Natural killer cell treated with Interleukin-12 subunit alpha and Interleukin-12 subunit beta and Interleukin-15 and Interleukin-18, amount 100 ng/mL, for 72 hours (primary cell): ENCODE data around the gene PALS2. TPM values are rescaled to one million over a fixed set of nuclear protein-coding genes. Genes with fewer than 3 reads are reported as not detected.

Experiments used
- ATAC-seq, 2 donors: fragments of 150-1000 bp; cut with Tn5 transposase in 1 of 2; sonication (Bioruptor Pico), chemical (Tn5 transposase) in 1 of 2; 2 replicates each; pipeline ENCODE4 v1.10.0; 2021
- DNase-seq: peaks from one replicate; pipeline ENCODE4 v3.0.0; 2022; ENCODE audit warnings: low spot score
- H3K27ac Mint-ChIP-seq, 2 donors: 1 replicate in 1 of 2; 2 replicates in 1 of 2; pipeline ENCODE4 v1.8.0; 2022; ENCODE audit warnings: mixed read lengths in 2 of 2, mild to moderate bottlenecking in 1 of 2, moderate library complexity in 1 of 2
- H3K27me3 Mint-ChIP-seq, 2 donors: 1 replicate in 1 of 2; 2 replicates in 1 of 2; pipeline ENCODE4 v1.8.0; 2022; ENCODE audit warnings: mixed read lengths in 2 of 2
- H3K36me3 Mint-ChIP-seq: one replicate; pipeline ENCODE4 v1.8.0; 2022; ENCODE audit warnings: mixed read lengths
- H3K4me1 Mint-ChIP-seq, 2 donors: 1 replicate in 1 of 2; 2 replicates in 1 of 2; pipeline ENCODE4 v1.8.0; 2022; ENCODE audit warnings: low read depth in 2 of 2, mixed read lengths in 2 of 2, mild to moderate bottlenecking in 1 of 2
- H3K4me3 Mint-ChIP-seq: one replicate; pipeline ENCODE4 v1.8.0; 2022; ENCODE audit warnings: mixed read lengths
- H3K9me3 Mint-ChIP-seq: 2 replicates; pipeline ENCODE4 v1.8.0; 2022; ENCODE audit warnings: mixed read lengths
- total RNA-seq, 2 donors: library from RNA; stranded (reverse); gene quantifications; one replicate each; pipeline ENCODE4 v1.2.3, GENCODE V29; 2022

The PALS2 gene
- total RNA-seq, 2 donors from 2014 or later, result 12.7 to 13.7 TPM

GRCh38 chr7:24604630-24605029 is 31.4 kb downstream of the PALS2 start:
- Mint-ChIP-seq H3K36me3 (peaks cover 14% of the 10 kb centered on the region), H3K4me1 (peaks cover 0 to 7% of the 10 kb centered on the region in 2 donors), H3K4me3 (no peak overlapping the region), H3K27ac (no peak overlapping the region), H3K9me3 (no peaks in the 10 kb centered on the region), H3K27me3 (no peaks in the 10 kb centered on the region)
- ATAC-seq (no peak), DNase-seq (no peak)

GRCh38 chr7:24608504-24608903 is 35.3 kb downstream of the PALS2 start:
- DNase-seq (no peak), ATAC-seq (no peak)
- Mint-ChIP-seq H3K36me3 (peaks cover under 1% of the 10 kb centered on the region), H3K4me3 (no peak overlapping the region), H3K4me1 (no peaks in the 10 kb centered on the region), H3K27me3 (no peaks in the 10 kb centered on the region), H3K9me3 (no peaks in the 10 kb centered on the region), H3K27ac (no peak overlapping the region)

DNA sequence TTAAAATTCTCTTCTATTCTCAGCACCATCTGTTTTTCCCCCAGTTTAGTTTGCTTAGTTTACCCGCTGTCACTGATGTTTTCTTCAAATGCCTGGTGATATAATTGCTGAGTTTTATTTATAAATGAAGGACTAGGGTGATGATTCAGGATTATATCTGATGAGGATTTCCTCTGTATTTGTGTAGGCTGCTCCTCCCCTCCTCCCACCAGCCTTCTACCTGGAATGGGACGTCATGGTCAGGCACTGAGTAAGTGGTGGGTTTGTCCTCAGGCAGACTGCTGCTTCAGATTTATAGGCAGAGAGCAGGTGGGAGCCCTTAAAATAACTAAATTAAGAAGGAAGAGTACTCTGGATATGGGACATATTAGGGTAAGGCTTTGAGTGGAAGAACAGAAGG is 35.8 kb downstream of the PALS2 start:
- Mint-ChIP-seq H3K27ac (no peak overlapping the region), H3K27me3 (peaks cover 0 to 3% of the 10 kb centered on the region in 2 donors), H3K4me3 (no peak overlapping the region), H3K9me3 (no peaks in the 10 kb centered on the region), H3K36me3 (peaks cover 4% of the 10 kb centered on the region), H3K4me1 (no peaks in the 10 kb centered on the region)
- no peak for ATAC-seq
- DNase-seq, result no peak

- DNase-seq (no peak), ATAC-seq (no peak)
- H3K9me3 Mint-ChIP-seq, result no peaks in the 10 kb centered on the region
- H3K27me3 Mint-ChIP-seq, result peaks cover 0 to 3% of the 10 kb centered on the region in 2 donors
- H3K27ac Mint-ChIP-seq, result no peak overlapping the region
- peaks cover 4% of the 10 kb centered on the region for H3K36me3 Mint-ChIP-seq
- no peak overlapping the region for H3K4me3 Mint-ChIP-seq
- H3K4me1 Mint-ChIP-seq, result no peaks in the 10 kb centered on the region
These were observed 36.3 kb downstream of the PALS2 start for GRCh38 chr7:24609570-24609969.

DNA sequence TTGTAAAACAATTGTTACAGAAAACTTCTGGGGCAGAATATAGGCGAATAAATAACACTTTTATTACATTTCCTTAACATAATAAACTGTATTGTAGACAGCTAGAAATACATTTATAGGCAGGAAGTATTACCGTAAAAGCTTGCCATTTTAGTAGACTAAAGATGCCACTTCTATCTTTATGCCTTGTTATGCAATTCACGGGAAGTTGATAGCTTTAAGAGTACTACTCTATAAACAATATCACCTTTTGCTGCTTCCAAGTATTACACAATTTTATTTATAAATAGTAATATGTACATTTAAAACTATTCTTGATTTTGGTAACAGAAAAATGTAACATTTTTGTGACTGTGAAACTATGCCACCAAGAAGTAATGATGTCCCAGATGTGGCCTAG is 37.9 kb downstream of the PALS2 start:
- Mint-ChIP-seq H3K27ac (no peak overlapping the region), H3K4me1 (no peaks in the 10 kb centered on the region), H3K4me3 (no peak overlapping the region), H3K27me3 (peaks cover 0 to 5% of the 10 kb centered on the region in 2 donors), H3K9me3 (peaks cover 3% of the 10 kb centered on the region), H3K36me3 (peaks cover 16% of the 10 kb centered on the region)
- ATAC-seq (no peak), DNase-seq (no peak)

DNA sequence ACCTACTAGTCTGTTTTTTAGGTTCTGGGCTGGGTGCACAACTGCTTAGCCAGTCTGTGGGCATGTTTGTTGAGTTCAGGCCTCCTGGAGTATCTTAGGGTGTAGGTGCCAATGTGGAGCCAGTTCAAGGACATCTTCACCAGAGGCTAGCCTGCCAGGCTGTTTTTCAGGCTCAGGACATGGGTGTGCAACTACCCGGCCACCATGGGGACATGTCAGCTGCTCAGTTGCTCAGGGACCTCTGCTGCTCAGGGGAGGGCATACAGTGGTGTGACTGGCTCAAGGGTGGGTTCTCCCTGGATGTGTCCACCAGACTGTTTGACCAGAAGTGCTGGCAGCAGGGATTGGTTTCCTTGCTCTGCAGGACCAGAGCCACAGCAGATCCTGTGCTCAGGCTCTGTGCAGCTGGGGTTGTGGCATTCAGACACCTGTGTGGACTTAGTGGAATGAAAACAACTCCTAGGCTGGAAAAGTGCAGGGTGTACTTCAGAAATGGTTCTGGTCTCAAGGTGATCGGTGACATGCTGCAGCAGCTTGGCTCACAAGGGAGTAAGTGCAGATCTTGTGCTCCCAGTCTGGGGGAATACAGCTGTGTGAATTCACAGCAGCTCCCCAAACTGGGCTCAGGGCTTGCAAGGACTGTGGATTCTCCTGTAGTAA is 44.8 kb downstream of the PALS2 start:
- H3K27ac Mint-ChIP-seq, result no peak overlapping the region
- peaks cover 9% of the 10 kb centered on the region for H3K9me3 Mint-ChIP-seq
- peaks cover 30% of the 10 kb centered on the region for H3K36me3 Mint-ChIP-seq
- H3K4me3 Mint-ChIP-seq, result no peak overlapping the region
- H3K27me3 Mint-ChIP-seq, result peaks cover 0 to 5% of the 10 kb centered on the region in 2 donors
- DNase-seq (no peak), ATAC-seq (no peak)
- H3K4me1 Mint-ChIP-seq, result no peaks in the 10 kb centered on the region

DNA sequence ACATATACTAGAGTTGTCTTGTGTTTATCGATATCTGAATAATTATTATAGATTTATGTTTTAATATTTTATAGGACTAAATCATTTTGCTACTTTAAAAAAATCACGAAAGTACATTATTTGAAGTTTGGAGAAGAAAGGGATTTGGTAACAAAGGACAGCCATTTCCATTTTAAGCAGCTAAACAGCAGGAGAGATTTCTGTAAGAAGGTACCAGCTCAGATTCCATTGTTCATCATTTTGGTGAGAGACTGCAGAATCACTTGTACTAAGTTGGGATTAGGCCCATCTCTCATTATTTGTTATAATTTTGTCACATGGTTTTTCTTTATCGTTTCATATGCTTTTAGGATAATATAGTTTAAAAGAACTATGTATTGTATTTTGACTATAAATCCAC is 46.7 kb downstream of the PALS2 start:
- DNase-seq (no peak), ATAC-seq (no peak)
- peaks cover 23% of the 10 kb centered on the region for H3K36me3 Mint-ChIP-seq
- no peak overlapping the region for H3K4me3 Mint-ChIP-seq
- H3K27ac Mint-ChIP-seq, result no peak overlapping the region
- H3K4me1 Mint-ChIP-seq, result no peaks in the 10 kb centered on the region
- peaks cover 0 to 2% of the 10 kb centered on the region in 2 donors for H3K27me3 Mint-ChIP-seq
- peaks cover 9% of the 10 kb centered on the region for H3K9me3 Mint-ChIP-seq

DNA sequence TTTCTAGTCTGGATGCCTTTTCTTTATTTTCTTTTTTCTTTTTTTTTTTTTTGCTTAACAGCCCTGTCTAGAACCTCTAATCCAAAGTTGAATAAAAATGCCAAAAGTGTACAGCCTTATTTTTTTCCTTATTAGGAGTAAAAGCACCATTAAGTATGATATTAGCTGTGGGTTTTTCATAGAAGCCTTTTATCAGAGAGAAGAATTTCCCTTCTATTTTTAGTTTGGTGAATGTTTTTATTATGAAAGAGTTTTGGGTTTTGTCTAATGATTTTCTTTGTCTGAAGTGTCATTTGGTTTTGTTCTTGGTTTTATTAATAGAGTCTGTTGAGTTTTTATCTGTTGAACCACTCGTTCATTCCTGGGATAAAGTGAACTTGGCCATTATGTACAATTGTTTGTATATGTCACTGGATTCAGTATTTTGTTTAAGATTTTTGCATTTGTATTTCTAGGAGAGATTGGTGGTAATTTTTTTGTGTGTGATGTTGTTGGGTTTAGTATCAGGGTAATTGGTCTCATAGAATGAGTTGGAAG is 49.5 kb downstream of the PALS2 start:
- Mint-ChIP-seq H3K4me1 (no peaks in the 10 kb centered on the region), H3K27me3 (no peaks in the 10 kb centered on the region), H3K36me3 (peaks cover 19% of the 10 kb centered on the region), H3K9me3 (peaks cover 10% of the 10 kb centered on the region), H3K27ac (no peak overlapping the region), H3K4me3 (no peak overlapping the region)
- no peak for ATAC-seq
- DNase-seq, result no peak

Other genes with a start within 250 kb of the PALS2 start
- gene GSDME, start 184.0 kb downstream of the PALS2 start, total RNA-seq, result 1 to 10 TPM; 3.5 to 5.2 TPM